GM12878 (cell line): ENCODE measurements around the gene SIPA1. TPM values are rescaled to one million over a fixed set of nuclear protein-coding genes. Genes with fewer than 3 reads are reported as not detected.

Experiments used
- BHLHE40 ChIP-seq, 2 experiments: fragments of 450-650 bp in 1 of 2; IDR thresholded peaks; 2 replicates each; pipeline ENCODE4 v1.6.1; 2011 to 2017; ENCODE audit warnings: low read depth in 2 of 2, borderline replicate concordance in 1 of 2, improper control_type of control experiment in 1 of 2, low read length in 1 of 2, mild to moderate bottlenecking in 1 of 2
- FOS ChIP-seq: IDR thresholded peaks from 3 replicates; pipeline ENCODE4 v1.6.1; 2011; ENCODE audit warnings: borderline replicate concordance; ENCODE audit not compliant: insufficient read length; ENCODE audit errors: extremely low read depth
- HCFC1 ChIP-seq: fragments of 150-350 bp; IDR thresholded peaks from 2 replicates; pipeline ENCODE4 v1.6.1; 2014; ENCODE audit warnings: low read length
- IRF3 ChIP-seq: fragments of 450-650 bp; IDR thresholded peaks from 2 replicates; pipeline ENCODE4 v1.6.1; 2014; ENCODE audit warnings: mild to moderate bottlenecking
- JUNB ChIP-seq: IDR thresholded peaks from 2 replicates; pipeline ENCODE4 v1.6.1; 2016; ENCODE audit warnings: antibody characterized with exemption, mild to moderate bottlenecking
- MTA3 ChIP-seq: IDR thresholded peaks from 2 replicates; pipeline ENCODE4 v1.6.1; 2012; ENCODE audit warnings: low read length, inconsistent platforms, borderline replicate concordance
- NBN ChIP-seq: fragments of 450-650 bp; IDR thresholded peaks from 2 replicates; pipeline ENCODE4 v1.6.1; 2016
- POLR2A ChIP-seq: IDR thresholded peaks from 2 replicates; pipeline ENCODE4 v1.6.1; 2011; ENCODE audit warnings: low read depth, mild to moderate bottlenecking, low read length
- SREBF2 ChIP-seq: IDR thresholded peaks from 2 replicates; pipeline ENCODE4 v1.6.1; 2012; ENCODE audit warnings: mild to moderate bottlenecking, low read length
- TAF1 ChIP-seq: IDR thresholded peaks from 2 replicates; pipeline ENCODE4 v1.6.1; 2011; ENCODE audit warnings: mild to moderate bottlenecking, low read depth, low read length, borderline replicate concordance
- TCF7 ChIP-seq: IDR thresholded peaks from 2 replicates; pipeline ENCODE4 v1.6.1; 2014; ENCODE audit warnings: antibody characterized with exemption, borderline replicate concordance
- ZBTB11 ChIP-seq: fragments of 450-650 bp; formaldehyde crosslinking; IDR thresholded peaks from 2 replicates; pipeline ENCODE4 v1.5.0; 2022; ENCODE audit warnings: mild to moderate bottlenecking, missing genetic modification characterization
- ZZZ3 ChIP-seq: IDR thresholded peaks from 2 replicates; pipeline ENCODE4 v1.6.1; 2011; ENCODE audit warnings: low read depth; ENCODE audit not compliant: control insufficient read depth, insufficient read length
- polyA plus RNA-seq, 11 experiments: library from polyadenylated mRNA; depleted of rRNA in 4 of 11; unstranded in 6 of 11; stranded (reverse) in 5 of 11; fragments of >200 nt; fragmentation: Nextera tagmentation in 4 of 11; fragmentation: Illumina TruSeq in 1 of 11; extraction: Ambion mirVana in 4 of 11; extraction: Trizol in 1 of 11; gene quantifications; 1 replicate in 1 of 11; 2 replicates in 10 of 11; pipeline versions ENCODE4 v1.2.1 to v1.2.3, GENCODE V29; 2011 to 2016; ENCODE audit warnings: inconsistent platforms in 2 of 11, missing spikeins in 2 of 11, low read depth in 1 of 11
- total RNA-seq, 4 experiments: library from RNA; depleted of rRNA in 3 of 4; stranded (reverse); fragments of >200 nt in 3 of 4; fragmentation: Illumina TruSeq in 1 of 4; extraction: Trizol in 1 of 4; gene quantifications; 2 replicates each; pipeline versions ENCODE4 v1.2.1 to v1.2.3, GENCODE V29; 2013 to 2021
- TF ChIP-seq, protein P1 (sequence below): fragments of 450-650 bp; IDR thresholded peaks from 2 replicates; pipeline ENCODE4 v1.6.1; 2016; ENCODE audit warnings: mild to moderate bottlenecking, moderate library complexity, borderline replicate concordance
- TF ChIP-seq, protein P2 (sequence below): fragments of 450-650 bp; IDR thresholded peaks from 2 replicates; pipeline ENCODE4 v1.6.1; 2017; ENCODE audit warnings: mild to moderate bottlenecking, moderate library complexity
- TF ChIP-seq, protein P3 (sequence below): IDR thresholded peaks from 2 replicates; pipeline ENCODE4 v1.6.1; 2012; ENCODE audit warnings: low read depth, low read length, improper control_type of control experiment

The SIPA1 gene
- total and polyA plus RNA-seq, 10 of the 15 experiments (the other 5 are each of a cell fraction or from before 2014, with no cell fraction given) = 1.0 to 139 (median 33.4) TPM

DNA sequence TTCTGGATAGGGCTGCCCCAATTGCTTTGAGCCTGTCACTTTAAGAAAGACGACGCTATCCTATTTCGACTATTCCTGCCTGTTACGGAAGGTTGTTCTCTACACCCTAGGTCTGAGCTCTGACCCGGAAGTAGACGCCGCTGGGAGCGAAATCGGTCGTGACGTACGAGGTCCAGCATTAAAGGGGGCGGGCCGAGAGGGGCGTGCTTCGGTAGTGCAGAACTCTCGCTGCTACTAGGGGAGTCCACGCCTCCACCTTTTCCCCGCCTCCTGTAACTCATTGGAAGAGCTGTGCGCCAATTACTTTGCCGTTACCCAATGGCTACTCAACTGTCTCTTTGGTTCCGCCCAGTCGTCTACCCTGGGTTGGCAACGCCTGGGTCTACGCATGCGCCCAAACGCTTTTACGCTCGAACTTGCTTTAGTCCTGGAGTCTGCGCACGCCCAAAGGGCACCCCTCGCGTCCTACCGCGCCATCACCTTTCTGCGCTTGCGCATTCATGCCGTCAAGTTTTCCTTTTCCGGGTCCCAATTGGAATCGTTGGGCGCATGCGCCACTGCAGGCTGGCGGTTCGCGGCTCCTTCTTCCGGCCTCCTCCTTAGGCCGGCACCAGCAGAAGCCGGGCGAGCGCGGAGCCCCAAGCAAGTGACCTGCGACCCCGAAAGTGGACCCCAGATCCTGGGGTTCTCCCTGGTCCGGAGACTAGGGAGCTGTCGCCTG lies 22.5 kb upstream of the SIPA1 start, which contains the start of gene PCNX3 (continued):
- TF ChIP-seq, protein P1, sequence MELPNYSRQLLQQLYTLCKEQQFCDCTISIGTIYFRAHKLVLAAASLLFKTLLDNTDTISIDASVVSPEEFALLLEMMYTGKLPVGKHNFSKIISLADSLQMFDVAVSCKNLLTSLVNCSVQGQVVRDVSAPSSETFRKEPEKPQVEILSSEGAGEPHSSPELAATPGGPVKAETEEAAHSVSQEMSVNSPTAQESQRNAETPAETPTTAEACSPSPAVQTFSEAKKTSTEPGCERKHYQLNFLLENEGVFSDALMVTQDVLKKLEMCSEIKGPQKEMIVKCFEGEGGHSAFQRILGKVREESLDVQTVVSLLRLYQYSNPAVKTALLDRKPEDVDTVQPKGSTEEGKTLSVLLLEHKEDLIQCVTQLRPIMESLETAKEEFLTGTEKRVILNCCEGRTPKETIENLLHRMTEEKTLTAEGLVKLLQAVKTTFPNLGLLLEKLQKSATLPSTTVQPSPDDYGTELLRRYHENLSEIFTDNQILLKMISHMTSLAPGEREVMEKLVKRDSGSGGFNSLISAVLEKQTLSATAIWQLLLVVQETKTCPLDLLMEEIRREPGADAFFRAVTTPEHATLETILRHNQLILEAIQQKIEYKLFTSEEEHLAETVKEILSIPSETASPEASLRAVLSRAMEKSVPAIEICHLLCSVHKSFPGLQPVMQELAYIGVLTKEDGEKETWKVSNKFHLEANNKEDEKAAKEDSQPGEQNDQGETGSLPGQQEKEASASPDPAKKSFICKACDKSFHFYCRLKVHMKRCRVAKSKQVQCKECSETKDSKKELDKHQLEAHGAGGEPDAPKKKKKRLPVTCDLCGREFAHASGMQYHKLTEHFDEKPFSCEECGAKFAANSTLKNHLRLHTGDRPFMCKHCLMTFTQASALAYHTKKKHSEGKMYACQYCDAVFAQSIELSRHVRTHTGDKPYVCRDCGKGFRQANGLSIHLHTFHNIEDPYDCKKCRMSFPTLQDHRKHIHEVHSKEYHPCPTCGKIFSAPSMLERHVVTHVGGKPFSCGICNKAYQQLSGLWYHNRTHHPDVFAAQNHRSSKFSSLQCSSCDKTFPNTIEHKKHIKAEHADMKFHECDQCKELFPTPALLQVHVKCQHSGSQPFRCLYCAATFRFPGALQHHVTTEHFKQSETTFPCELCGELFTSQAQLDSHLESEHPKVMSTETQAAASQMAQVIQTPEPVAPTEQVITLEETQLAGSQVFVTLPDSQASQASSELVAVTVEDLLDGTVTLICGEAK = peak; percentile 96
- TF ChIP-seq ZBTB11 (CRISPR knock-in tag) = no peak
- TF ChIP-seq MTA3 = no peak
- peak in 1 of 2 experiments; percentile 59; a peak in 1 of 4 replicates for TF ChIP-seq BHLHE40 (IDR thresholded peaks at IDR 0.05; ENCODE audit: borderline replicate concordance in 1 of 2, low read depth in 2 of 2, low read length in 1 of 2)
- peak; percentile 88 for TF ChIP-seq HCFC1
- TF ChIP-seq IRF3 = peak; percentile 94
- no peak; the same call in 1 of the 2 replicates for TF ChIP-seq SREBF2
- TF ChIP-seq TCF7 = no peak
- TF ChIP-seq JUNB = no peak
- TF ChIP-seq FOS = peak; percentile 91
- TF ChIP-seq, protein P2, sequence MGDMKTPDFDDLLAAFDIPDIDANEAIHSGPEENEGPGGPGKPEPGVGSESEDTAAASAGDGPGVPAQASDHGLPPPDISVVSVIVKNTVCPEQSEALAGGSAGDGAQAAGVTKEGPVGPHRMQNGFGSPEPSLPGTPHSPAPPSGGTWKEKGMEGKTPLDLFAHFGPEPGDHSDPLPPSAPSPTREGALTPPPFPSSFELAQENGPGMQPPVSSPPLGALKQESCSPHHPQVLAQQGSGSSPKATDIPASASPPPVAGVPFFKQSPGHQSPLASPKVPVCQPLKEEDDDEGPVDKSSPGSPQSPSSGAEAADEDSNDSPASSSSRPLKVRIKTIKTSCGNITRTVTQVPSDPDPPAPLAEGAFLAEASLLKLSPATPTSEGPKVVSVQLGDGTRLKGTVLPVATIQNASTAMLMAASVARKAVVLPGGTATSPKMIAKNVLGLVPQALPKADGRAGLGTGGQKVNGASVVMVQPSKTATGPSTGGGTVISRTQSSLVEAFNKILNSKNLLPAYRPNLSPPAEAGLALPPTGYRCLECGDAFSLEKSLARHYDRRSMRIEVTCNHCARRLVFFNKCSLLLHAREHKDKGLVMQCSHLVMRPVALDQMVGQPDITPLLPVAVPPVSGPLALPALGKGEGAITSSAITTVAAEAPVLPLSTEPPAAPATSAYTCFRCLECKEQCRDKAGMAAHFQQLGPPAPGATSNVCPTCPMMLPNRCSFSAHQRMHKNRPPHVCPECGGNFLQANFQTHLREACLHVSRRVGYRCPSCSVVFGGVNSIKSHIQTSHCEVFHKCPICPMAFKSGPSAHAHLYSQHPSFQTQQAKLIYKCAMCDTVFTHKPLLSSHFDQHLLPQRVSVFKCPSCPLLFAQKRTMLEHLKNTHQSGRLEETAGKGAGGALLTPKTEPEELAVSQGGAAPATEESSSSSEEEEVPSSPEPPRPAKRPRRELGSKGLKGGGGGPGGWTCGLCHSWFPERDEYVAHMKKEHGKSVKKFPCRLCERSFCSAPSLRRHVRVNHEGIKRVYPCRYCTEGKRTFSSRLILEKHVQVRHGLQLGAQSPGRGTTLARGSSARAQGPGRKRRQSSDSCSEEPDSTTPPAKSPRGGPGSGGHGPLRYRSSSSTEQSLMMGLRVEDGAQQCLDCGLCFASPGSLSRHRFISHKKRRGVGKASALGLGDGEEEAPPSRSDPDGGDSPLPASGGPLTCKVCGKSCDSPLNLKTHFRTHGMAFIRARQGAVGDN = no peak
- TF ChIP-seq TAF1 = peak; percentile 42; the same call in 1 of the 2 replicates
- TF ChIP-seq ZZZ3 = no peak
- TF ChIP-seq POLR2A = peak; percentile 64
- TF ChIP-seq, protein P3, sequence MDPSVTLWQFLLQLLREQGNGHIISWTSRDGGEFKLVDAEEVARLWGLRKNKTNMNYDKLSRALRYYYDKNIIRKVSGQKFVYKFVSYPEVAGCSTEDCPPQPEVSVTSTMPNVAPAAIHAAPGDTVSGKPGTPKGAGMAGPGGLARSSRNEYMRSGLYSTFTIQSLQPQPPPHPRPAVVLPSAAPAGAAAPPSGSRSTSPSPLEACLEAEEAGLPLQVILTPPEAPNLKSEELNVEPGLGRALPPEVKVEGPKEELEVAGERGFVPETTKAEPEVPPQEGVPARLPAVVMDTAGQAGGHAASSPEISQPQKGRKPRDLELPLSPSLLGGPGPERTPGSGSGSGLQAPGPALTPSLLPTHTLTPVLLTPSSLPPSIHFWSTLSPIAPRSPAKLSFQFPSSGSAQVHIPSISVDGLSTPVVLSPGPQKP = peak; percentile 74
- no peak; the same call in 1 of the 2 replicates for TF ChIP-seq NBN
